HG02973 (cell line): ENCODE results near the gene CLRN1.

Source experiments
- ATAC-seq: cut with Tn5 transposase; IDR thresholded peaks from one replicate; pipeline ENCODE4 v1.9.1; 2021; ENCODE audit warnings: moderate library complexity; ENCODE audit not compliant: unreplicated experiment

The CLRN1 gene

DNA sequence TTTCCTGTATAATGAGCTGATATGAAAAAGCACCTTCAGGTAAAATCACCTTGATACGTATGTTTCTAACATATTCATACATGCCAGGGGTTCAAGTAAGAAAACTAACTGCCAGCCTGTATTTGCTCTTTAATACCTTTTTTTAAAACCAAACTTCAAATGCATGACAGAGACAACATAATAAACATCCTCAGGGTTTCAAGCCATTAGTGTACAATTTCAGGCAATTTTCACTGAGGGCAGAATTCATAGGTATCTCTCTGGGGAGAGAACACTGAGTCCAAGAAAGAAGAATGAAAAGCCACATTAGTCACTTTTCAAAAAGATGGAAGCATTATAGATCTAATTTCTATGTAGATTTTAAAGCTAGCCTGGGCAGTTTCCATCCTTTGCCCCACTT is 94.2 kb downstream of the CLRN1 start:
- no peak for ATAC-seq

DNA sequence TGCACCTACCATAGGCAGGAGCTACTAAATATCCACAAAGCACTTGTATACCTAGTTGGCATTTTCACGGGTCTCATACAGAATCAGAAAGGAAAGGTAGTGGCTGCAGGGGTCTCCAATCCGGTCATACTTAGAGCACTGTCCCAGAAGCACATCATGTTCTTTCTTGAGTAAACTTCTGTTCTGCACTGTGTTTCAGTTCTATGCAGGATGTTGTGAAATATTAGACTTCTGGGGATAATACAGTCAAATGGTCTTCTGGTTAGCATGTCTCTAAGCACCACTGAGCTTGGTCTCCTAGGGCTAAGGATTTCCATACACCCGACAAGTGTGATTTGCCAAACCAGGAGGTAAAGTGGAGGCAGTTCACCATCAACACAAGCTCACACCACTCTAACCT is 95.2 kb downstream of the CLRN1 start:
- no peak for ATAC-seq

DNA sequence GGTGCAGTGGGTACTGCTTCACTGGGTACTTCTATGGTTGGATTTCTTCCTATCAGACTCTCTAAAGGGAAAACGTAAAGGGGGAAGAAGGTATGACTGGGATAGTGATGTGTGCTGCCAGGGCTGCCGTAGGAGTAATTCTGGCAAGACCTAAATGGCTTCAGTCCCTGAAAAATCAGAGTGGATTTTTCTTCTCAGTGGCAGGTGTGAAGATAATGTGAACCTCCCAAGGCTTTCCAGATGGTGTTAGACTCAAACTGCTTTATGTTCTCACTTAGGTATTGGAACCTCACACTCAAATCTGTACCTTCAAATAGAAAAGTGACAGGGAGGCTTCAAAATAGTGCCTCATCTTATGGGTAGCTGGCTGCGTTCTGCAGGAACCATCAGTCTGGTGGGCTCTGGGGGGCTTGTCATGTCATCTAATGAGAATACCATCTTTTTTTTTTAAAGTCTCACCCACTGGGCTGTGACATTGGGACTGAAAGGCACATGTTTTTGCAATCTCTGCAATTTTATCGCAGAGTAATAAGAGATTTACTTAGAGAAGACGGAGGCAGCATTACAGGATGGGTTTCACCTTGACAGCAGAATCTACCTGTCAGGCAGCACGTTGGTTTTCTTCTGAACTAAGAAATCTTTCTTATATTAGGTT is 95.8 kb downstream of the CLRN1 start:
- no peak for ATAC-seq
